NB4 (cell line): ENCODE data around the gene ABHD1.

ENCODE experiments used
- CTCF ChIP-seq: IDR thresholded peaks from one replicate; pipeline ENCODE4 v1.5.1; 2012; ENCODE audit warnings: low read depth, low read length
- MAX ChIP-seq: IDR thresholded peaks from 2 replicates; pipeline ENCODE4 v1.6.1; 2011; ENCODE audit warnings: low read depth, low read length
- MYC ChIP-seq: IDR thresholded peaks from 2 replicates; pipeline ENCODE4 v1.6.1; 2011; ENCODE audit warnings: low read depth, low read length
- POLR2A ChIP-seq: IDR thresholded peaks from 2 replicates; pipeline ENCODE4 v1.6.1; 2011; ENCODE audit warnings: mild to moderate bottlenecking; ENCODE audit not compliant: insufficient read length; ENCODE audit errors: extremely low read depth

- no peak for TF ChIP-seq CTCF
- TF ChIP-seq POLR2A = no peak
- no peak for TF ChIP-seq MAX
- TF ChIP-seq MYC = no peak
Observed at GRCh38 chr2:27096748-27097297, 26.8 kb upstream of the ABHD1 start.
